ENCODE data around the gene PAFAH2.

PAFAH2 gene

GRCh38 chr1:26020330-26020768 is 22.5 kb upstream of the PAFAH2 start:
- H3K27me3 ChIP-seq (ENCODE audit: control insufficient read depth, insufficient read depth, low read length): no peaks in the 10 kb centered on the region
- no peak overlapping the region for H3K9ac ChIP-seq (ENCODE audit: low read length)
- H3K4me3 ChIP-seq (ENCODE audit: low read depth, low read length): no peak overlapping the region

GRCh38 chr1:26019641-26020315 is 21.9 kb upstream of the PAFAH2 start:
- H3K36me3 ChIP-seq (ENCODE audit: control insufficient read depth, insufficient read depth, low read length): no peaks in the 10 kb centered on the region
- H3K4me1 ChIP-seq (ENCODE audit: control insufficient read depth, insufficient read depth, low read length): peaks cover 30% of the 10 kb centered on the region
- no peak overlapping the region for H3K4me3 ChIP-seq (ENCODE audit: low read depth, low read length)
- no peaks in the 10 kb centered on the region for H3K9me3 ChIP-seq (ENCODE audit: control insufficient read depth, insufficient read depth, low read depth, low read length)
- no peaks in the 10 kb centered on the region for H3K27me3 ChIP-seq (ENCODE audit: control insufficient read depth, insufficient read depth, low read length)
- no peak overlapping the region for H3K9ac ChIP-seq (ENCODE audit: low read length)
- no peak overlapping the region for H3K27ac ChIP-seq (ENCODE audit: low read depth, low read length)

More at GRCh38 chr1:26020330-26020768, 22.5 kb upstream of the PAFAH2 start:
- Histone ChIP-seq H3K4me1 (ENCODE audit: control insufficient read depth, insufficient read depth, low read length) (peaks cover 30% of the 10 kb centered on the region), H3K27ac (ENCODE audit: low read depth, low read length) (no peak overlapping the region), H3K36me3 (ENCODE audit: control insufficient read depth, insufficient read depth, low read length) (no peaks in the 10 kb centered on the region), H3K9me3 (ENCODE audit: control insufficient read depth, insufficient read depth, low read depth, low read length) (no peaks in the 10 kb centered on the region)

- no peaks in the 10 kb centered on the region for H3K9me3 ChIP-seq (ENCODE audit: control insufficient read depth, insufficient read depth, low read depth, low read length)
- no peaks in the 10 kb centered on the region for H3K36me3 ChIP-seq (ENCODE audit: control insufficient read depth, insufficient read depth, low read length)
- H3K4me1 ChIP-seq (ENCODE audit: control insufficient read depth, insufficient read depth, low read length): peaks cover 30% of the 10 kb centered on the region
- H3K27ac ChIP-seq (ENCODE audit: low read depth, low read length): no peak overlapping the region
- no peak overlapping the region for H3K9ac ChIP-seq (ENCODE audit: low read length)
- H3K27me3 ChIP-seq (ENCODE audit: control insufficient read depth, insufficient read depth, low read length): no peaks in the 10 kb centered on the region
- no peak overlapping the region for H3K4me3 ChIP-seq (ENCODE audit: low read depth, low read length)
Observed at GRCh38 chr1:26017606-26018005, 19.7 kb upstream of the PAFAH2 start.

- H3K4me3 ChIP-seq (ENCODE audit: low read depth, low read length): no peak overlapping the region
- H3K27me3 ChIP-seq (ENCODE audit: control insufficient read depth, insufficient read depth, low read length): no peaks in the 10 kb centered on the region
- H3K9me3 ChIP-seq (ENCODE audit: control insufficient read depth, insufficient read depth, low read depth, low read length): no peaks in the 10 kb centered on the region
- H3K27ac ChIP-seq (ENCODE audit: low read depth, low read length): no peak overlapping the region
- H3K4me1 ChIP-seq (ENCODE audit: control insufficient read depth, insufficient read depth, low read length): peaks cover 29% of the 10 kb centered on the region
- no peaks in the 10 kb centered on the region for H3K36me3 ChIP-seq (ENCODE audit: control insufficient read depth, insufficient read depth, low read length)
- H3K9ac ChIP-seq (ENCODE audit: low read length): no peak overlapping the region
Observed at GRCh38 chr1:26016953-26017545, 19.2 kb upstream of the PAFAH2 start.

GRCh38 chr1:26016258-26016952 is 18.5 kb upstream of the PAFAH2 start:
- H3K4me1 ChIP-seq (ENCODE audit: control insufficient read depth, insufficient read depth, low read length): peaks cover 23% of the 10 kb centered on the region
- no peak overlapping the region for H3K9ac ChIP-seq (ENCODE audit: low read length)
- H3K9me3 ChIP-seq (ENCODE audit: control insufficient read depth, insufficient read depth, low read depth, low read length): no peaks in the 10 kb centered on the region
- H3K4me3 ChIP-seq (ENCODE audit: low read depth, low read length): no peak overlapping the region
- H3K27ac ChIP-seq (ENCODE audit: low read depth, low read length): no peak overlapping the region
- no peaks in the 10 kb centered on the region for H3K36me3 ChIP-seq (ENCODE audit: control insufficient read depth, insufficient read depth, low read length)
- no peaks in the 10 kb centered on the region for H3K27me3 ChIP-seq (ENCODE audit: control insufficient read depth, insufficient read depth, low read length)

GRCh38 chr1:26015358-26015757 is 17.5 kb upstream of the PAFAH2 start:
- Histone ChIP-seq H3K36me3 (ENCODE audit: control insufficient read depth, insufficient read depth, low read length) (no peaks in the 10 kb centered on the region), H3K4me1 (ENCODE audit: control insufficient read depth, insufficient read depth, low read length) (peaks cover 27% of the 10 kb centered on the region)

GRCh38 chr1:26014179-26014578 is 16.3 kb upstream of the PAFAH2 start:
- H3K36me3 ChIP-seq (ENCODE audit: control insufficient read depth, insufficient read depth, low read length): no peaks in the 10 kb centered on the region
- H3K27ac ChIP-seq (ENCODE audit: low read depth, low read length): no peak overlapping the region
- no peak overlapping the region for H3K9ac ChIP-seq (ENCODE audit: low read length)
- peaks cover 32% of the 10 kb centered on the region for H3K4me1 ChIP-seq (ENCODE audit: control insufficient read depth, insufficient read depth, low read length)
- no peaks in the 10 kb centered on the region for H3K9me3 ChIP-seq (ENCODE audit: control insufficient read depth, insufficient read depth, low read depth, low read length)
- no peak overlapping the region for H3K4me3 ChIP-seq (ENCODE audit: low read depth, low read length)
- H3K27me3 ChIP-seq (ENCODE audit: control insufficient read depth, insufficient read depth, low read length): no peaks in the 10 kb centered on the region

More at GRCh38 chr1:26015358-26015757, 17.5 kb upstream of the PAFAH2 start:
- H3K27ac ChIP-seq (ENCODE audit: low read depth, low read length): no peak overlapping the region
- H3K27me3 ChIP-seq (ENCODE audit: control insufficient read depth, insufficient read depth, low read length): no peaks in the 10 kb centered on the region
- no peak overlapping the region for H3K4me3 ChIP-seq (ENCODE audit: low read depth, low read length)
- H3K9ac ChIP-seq (ENCODE audit: low read length): no peak overlapping the region
- no peaks in the 10 kb centered on the region for H3K9me3 ChIP-seq (ENCODE audit: control insufficient read depth, insufficient read depth, low read depth, low read length)

GRCh38 chr1:26012864-26013263 is 15.0 kb upstream of the PAFAH2 start:
- Histone ChIP-seq H3K4me1 (ENCODE audit: control insufficient read depth, insufficient read depth, low read length) (peaks cover 27% of the 10 kb centered on the region), H3K9me3 (ENCODE audit: control insufficient read depth, insufficient read depth, low read depth, low read length) (no peaks in the 10 kb centered on the region), H3K27me3 (ENCODE audit: control insufficient read depth, insufficient read depth, low read length) (no peaks in the 10 kb centered on the region), H3K27ac (ENCODE audit: low read depth, low read length) (no peak overlapping the region), H3K9ac (ENCODE audit: low read length) (no peak overlapping the region), H3K36me3 (ENCODE audit: control insufficient read depth, insufficient read depth, low read length) (no peaks in the 10 kb centered on the region), H3K4me3 (ENCODE audit: low read depth, low read length) (no peak overlapping the region)

GRCh38 chr1:26010825-26011224 is 13.0 kb upstream of the PAFAH2 start:
- H3K27me3 ChIP-seq (ENCODE audit: control insufficient read depth, insufficient read depth, low read length): no peaks in the 10 kb centered on the region
- H3K27ac ChIP-seq (ENCODE audit: low read depth, low read length): no peak overlapping the region
- H3K4me3 ChIP-seq (ENCODE audit: low read depth, low read length): no peak overlapping the region
- no peak overlapping the region for H3K9ac ChIP-seq (ENCODE audit: low read length)
- no peaks in the 10 kb centered on the region for H3K36me3 ChIP-seq (ENCODE audit: control insufficient read depth, insufficient read depth, low read length)
- H3K4me1 ChIP-seq (ENCODE audit: control insufficient read depth, insufficient read depth, low read length): peaks cover 15% of the 10 kb centered on the region
- H3K9me3 ChIP-seq (ENCODE audit: control insufficient read depth, insufficient read depth, low read depth, low read length): no peaks in the 10 kb centered on the region

GRCh38 chr1:26009796-26010447 is 12.1 kb upstream of the PAFAH2 start:
- Histone ChIP-seq H3K9ac (ENCODE audit: low read length) (no peak overlapping the region), H3K27me3 (ENCODE audit: control insufficient read depth, insufficient read depth, low read length) (no peaks in the 10 kb centered on the region), H3K4me1 (ENCODE audit: control insufficient read depth, insufficient read depth, low read length) (peaks cover 15% of the 10 kb centered on the region), H3K27ac (ENCODE audit: low read depth, low read length) (no peak overlapping the region), H3K9me3 (ENCODE audit: control insufficient read depth, insufficient read depth, low read depth, low read length) (no peaks in the 10 kb centered on the region), H3K36me3 (ENCODE audit: control insufficient read depth, insufficient read depth, low read length) (no peaks in the 10 kb centered on the region), H3K4me3 (ENCODE audit: low read depth, low read length) (no peak overlapping the region)

- Histone ChIP-seq H3K36me3 (ENCODE audit: control insufficient read depth, insufficient read depth, low read length) (no peaks in the 10 kb centered on the region), H3K9ac (ENCODE audit: low read length) (no peak overlapping the region), H3K9me3 (ENCODE audit: control insufficient read depth, insufficient read depth, low read depth, low read length) (no peaks in the 10 kb centered on the region), H3K27ac (ENCODE audit: low read depth, low read length) (no peak overlapping the region), H3K4me3 (ENCODE audit: low read depth, low read length) (no peak overlapping the region), H3K4me1 (ENCODE audit: control insufficient read depth, insufficient read depth, low read length) (peaks cover 15% of the 10 kb centered on the region), H3K27me3 (ENCODE audit: control insufficient read depth, insufficient read depth, low read length) (no peaks in the 10 kb centered on the region)
Observed at GRCh38 chr1:26006710-26007109, 8.8 kb upstream of the PAFAH2 start.
